ENCODE data around the gene AGPAT4. TPM values are rescaled to one million over a fixed set of nuclear protein-coding genes. Genes with fewer than 3 reads are reported as not detected.

AGPAT4 gene
- polyA plus RNA-seq, 1 donor (not counting 4 experiments of a cell fraction or from before 2014, with no cell fraction given) = 8.4 TPM

- DNase-seq (ENCODE audit: low read depth, low spot score) (no peak), FAIRE-seq (no peak)
- peaks cover 5 to 21% of the 10 kb centered on the region in 2 experiments for H3K36me3 ChIP-seq (ENCODE audit: control insufficient read depth in 2 of 2, extremely low read depth in 1 of 2, insufficient read depth in 2 of 2, low read length in 2 of 2)
- H2AFZ ChIP-seq (ENCODE audit: control insufficient read depth, low read length) = no peak overlapping the region
- H3K9ac ChIP-seq (ENCODE audit: control insufficient read depth, extremely low read depth, insufficient read depth, low read length) = no peak overlapping the region
- H3K27me3 ChIP-seq (ENCODE audit: control insufficient read depth, extremely low read depth, insufficient read depth, low read length) = no peaks in the 10 kb centered on the region
- TF ChIP-seq EZH2 (IDR thresholded peaks at IDR 0.05; ENCODE audit: low read length) = no peak
- TF ChIP-seq CTCF (optimal IDR thresholded peaks at IDR 0.05 in 1 of 3, IDR thresholded peaks at IDR 0.05 in 1 of 3, conservative IDR thresholded peaks at IDR 0.05 in 1 of 3; ENCODE audit: extremely low read depth in 1 of 3, insufficient read depth in 2 of 3, low read length in 3 of 3) = peak in 1 of 3 experiments; percentile 26
- H3K27ac ChIP-seq (ENCODE audit: control insufficient read depth, insufficient read depth, low read length) = no peak overlapping the region
- dilution Hi-C loops (cut with MboI; ENCODE audit: extremely low pct_ligation_motif_present, low sequenced_read_pairs) = no loop called here
- no peaks in the 10 kb centered on the region for H3K79me2 ChIP-seq (ENCODE audit: control insufficient read depth, insufficient read depth, low read length)
- H4K20me1 ChIP-seq (ENCODE audit: control insufficient read depth, extremely low read depth, insufficient read depth, low read length) = no peaks in the 10 kb centered on the region
- H3K9me3 ChIP-seq (ENCODE audit: control insufficient read depth, low read depth, low read length) = no peaks in the 10 kb centered on the region
- H3K4me3 ChIP-seq (ENCODE audit: control insufficient read depth in 2 of 3, extremely low read depth in 1 of 3, insufficient read depth in 2 of 3, low read depth in 1 of 3, low read length in 3 of 3) = no peak overlapping the region
- peaks cover 6% of the 10 kb centered on the region for H3K4me1 ChIP-seq (ENCODE audit: control insufficient read depth, extremely low read depth, insufficient read depth, low read length)
- H3K9me1 ChIP-seq (ENCODE audit: control insufficient read depth, extremely low read depth, insufficient read depth, low read length) = no peaks in the 10 kb centered on the region
- no peak overlapping the region for H3K4me2 ChIP-seq (ENCODE audit: control insufficient read depth, extremely low read depth, insufficient read depth, low read depth, low read length)
These were observed 173.8 kb downstream of the AGPAT4 start for GRCh38 chr6:161100072-161100471.

- DNase-seq (ENCODE audit: low read depth, low spot score) (no peak), FAIRE-seq (no peak)
- H3K4me3 ChIP-seq (ENCODE audit: control insufficient read depth in 2 of 3, extremely low read depth in 1 of 3, insufficient read depth in 2 of 3, low read depth in 1 of 3, low read length in 3 of 3) = no peak overlapping the region
- dilution Hi-C loops (cut with MboI; ENCODE audit: extremely low pct_ligation_motif_present, low sequenced_read_pairs) = no loop called here
- no peaks in the 10 kb centered on the region for H3K79me2 ChIP-seq (ENCODE audit: control insufficient read depth, insufficient read depth, low read length)
- no peak overlapping the region for H2AFZ ChIP-seq (ENCODE audit: control insufficient read depth, low read length)
- H3K27ac ChIP-seq (ENCODE audit: control insufficient read depth, insufficient read depth, low read length) = no peak overlapping the region
- no peaks in the 10 kb centered on the region for H3K27me3 ChIP-seq (ENCODE audit: control insufficient read depth, extremely low read depth, insufficient read depth, low read length)
- no peak overlapping the region for H3K4me2 ChIP-seq (ENCODE audit: control insufficient read depth, extremely low read depth, insufficient read depth, low read depth, low read length)
- TF ChIP-seq EZH2 (IDR thresholded peaks at IDR 0.05; ENCODE audit: low read length) (no peak), CTCF (optimal IDR thresholded peaks at IDR 0.05 in 1 of 3, IDR thresholded peaks at IDR 0.05 in 1 of 3, conservative IDR thresholded peaks at IDR 0.05 in 1 of 3; ENCODE audit: extremely low read depth in 1 of 3, insufficient read depth in 2 of 3, low read length in 3 of 3) (no peak)
- no peaks in the 10 kb centered on the region for H3K9me3 ChIP-seq (ENCODE audit: control insufficient read depth, low read depth, low read length)
- peaks cover 8 to 12% of the 10 kb centered on the region in 2 experiments for H3K36me3 ChIP-seq (ENCODE audit: control insufficient read depth in 2 of 2, extremely low read depth in 1 of 2, insufficient read depth in 2 of 2, low read length in 2 of 2)
- H3K9me1 ChIP-seq (ENCODE audit: control insufficient read depth, extremely low read depth, insufficient read depth, low read length) = no peaks in the 10 kb centered on the region
- no peak overlapping the region for H3K9ac ChIP-seq (ENCODE audit: control insufficient read depth, extremely low read depth, insufficient read depth, low read length)
- peaks cover 3% of the 10 kb centered on the region for H3K4me1 ChIP-seq (ENCODE audit: control insufficient read depth, extremely low read depth, insufficient read depth, low read length)
- H4K20me1 ChIP-seq (ENCODE audit: control insufficient read depth, extremely low read depth, insufficient read depth, low read length) = no peaks in the 10 kb centered on the region
These were observed 177.9 kb downstream of the AGPAT4 start for GRCh38 chr6:161095916-161096315.
